KMS-11 (cell line): Measurements from ENCODE around the gene GRIK2.

Experiments
- H2AFZ ChIP-seq: fragments of 200-600 bp; sonication (generic); 2 replicates; pipeline ENCODE4 v1.6.1; 2016; ENCODE audit warnings: antibody characterized with exemption, mixed run types, low read depth
- H3K27ac ChIP-seq: fragments of 200-600 bp; sonication (generic); 2 replicates; pipeline ENCODE4 v1.6.1; 2016; ENCODE audit warnings: mild to moderate bottlenecking, mixed run types
- H3K27me3 ChIP-seq: fragments of 200-600 bp; sonication (generic); 2 replicates; pipeline ENCODE4 v1.6.1; 2017; ENCODE audit warnings: mild to moderate bottlenecking, low read depth, mixed run types, moderate library complexity; ENCODE audit not compliant: insufficient read depth
- H3K36me3 ChIP-seq: fragments of 200-600 bp; sonication (generic); 2 replicates; pipeline ENCODE4 v1.6.1; 2017; ENCODE audit warnings: mild to moderate bottlenecking, mixed run types; ENCODE audit not compliant: insufficient read depth
- H3K4me1 ChIP-seq: fragments of 200-600 bp; sonication (generic); 2 replicates; pipeline ENCODE4 v1.6.1; 2016; ENCODE audit warnings: mild to moderate bottlenecking, low read depth, mixed run types; ENCODE audit not compliant: poor library complexity, severe bottlenecking
- H3K4me2 ChIP-seq: fragments of 200-600 bp; sonication (generic); 2 replicates; pipeline ENCODE4 v1.7.0; 2016; ENCODE audit warnings: mild to moderate bottlenecking, mixed run types
- H3K4me3 ChIP-seq: fragments of 200-600 bp; sonication (generic); IDR thresholded peaks from 2 replicates; pipeline ENCODE4 v1.6.1; 2017; ENCODE audit warnings: low read depth, low read length, mixed read lengths; ENCODE audit not compliant: insufficient read depth
- H3K79me2 ChIP-seq: fragments of 200-600 bp; sonication (generic); 2 replicates; pipeline ENCODE4 v1.6.1; 2016; ENCODE audit warnings: low read depth, mixed run types; ENCODE audit not compliant: insufficient read depth
- H3K9ac ChIP-seq: fragments of 200-600 bp; sonication (generic); 2 replicates; pipeline ENCODE4 v1.6.1; 2016; ENCODE audit warnings: mild to moderate bottlenecking, mixed run types
- H4K20me1 ChIP-seq: fragments of 200-600 bp; sonication (generic); 2 replicates; pipeline ENCODE4 v1.6.1; 2016; ENCODE audit warnings: mild to moderate bottlenecking, mixed run types; ENCODE audit not compliant: insufficient read depth
- CTCF ChIP-seq: fragments of 200-600 bp; sonication (generic); conservative IDR thresholded peaks from 2 replicates; pipeline ENCODE4 v1.6.1; 2017; ENCODE audit warnings: low read depth, mild to moderate bottlenecking, antibody characterized with exemption, low read length, moderate library complexity, mixed read lengths

GRIK2 gene

GRCh38 chr6:101832371-101832770 is 438.9 kb downstream of the GRIK2 start:
- no peak overlapping the region for H3K4me2 ChIP-seq
- H3K4me3 ChIP-seq = no peak overlapping the region
- no peaks in the 10 kb centered on the region for H3K79me2 ChIP-seq
- peaks cover 16% of the 10 kb centered on the region for H3K4me1 ChIP-seq
- no peaks in the 10 kb centered on the region for H4K20me1 ChIP-seq
- no peaks in the 10 kb centered on the region for H3K36me3 ChIP-seq
- no peak overlapping the region for H3K27ac ChIP-seq
- no peak for TF ChIP-seq CTCF
- H3K9ac ChIP-seq = no peak overlapping the region
- H3K27me3 ChIP-seq = no peaks in the 10 kb centered on the region
- H2AFZ ChIP-seq = no peak overlapping the region

GRCh38 chr6:101840100-101840499 is 446.6 kb downstream of the GRIK2 start:
- Histone ChIP-seq H2AFZ (no peak overlapping the region), H3K79me2 (no peaks in the 10 kb centered on the region), H4K20me1 (no peaks in the 10 kb centered on the region), H3K36me3 (no peaks in the 10 kb centered on the region), H3K27me3 (no peaks in the 10 kb centered on the region), H3K4me3 (no peak overlapping the region), H3K9ac (no peak overlapping the region), H3K4me1 (no peaks in the 10 kb centered on the region), H3K27ac (no peak overlapping the region), H3K4me2 (no peak overlapping the region)
- no peak for TF ChIP-seq CTCF

- Histone ChIP-seq H3K27me3 (no peaks in the 10 kb centered on the region), H3K4me3 (no peak overlapping the region), H4K20me1 (no peaks in the 10 kb centered on the region), H3K27ac (no peak overlapping the region), H3K9ac (no peak overlapping the region), H3K4me2 (no peak overlapping the region), H3K36me3 (no peaks in the 10 kb centered on the region), H2AFZ (no peak overlapping the region), H3K4me1 (no peaks in the 10 kb centered on the region), H3K79me2 (no peaks in the 10 kb centered on the region)
- TF ChIP-seq CTCF = no peak
Measured at GRCh38 chr6:101845172-101845571, 451.7 kb downstream of the GRIK2 start.

GRCh38 chr6:101845621-101846020 is 452.1 kb downstream of the GRIK2 start:
- Histone ChIP-seq H3K4me2 (no peak overlapping the region), H2AFZ (no peak overlapping the region), H3K4me3 (no peak overlapping the region), H3K79me2 (no peaks in the 10 kb centered on the region), H3K27ac (no peak overlapping the region), H3K9ac (no peak overlapping the region), H4K20me1 (no peaks in the 10 kb centered on the region), H3K36me3 (no peaks in the 10 kb centered on the region), H3K4me1 (no peaks in the 10 kb centered on the region), H3K27me3 (no peaks in the 10 kb centered on the region)
- TF ChIP-seq CTCF = no peak
